ENCODE data around the gene TNIK.
"Not testable (repeated sequence)": the region's sequence is repeated elsewhere in the genome, so short reads cannot be mapped to it uniquely, and the experiment has no call there.

Gene TNIK

GRCh38 chr3:171122240-171122639 lies 338.0 kb downstream of the TNIK start:
- no peak for DNase-seq (ENCODE audit: low spot score)
- TF ChIP-seq CTCF (IDR thresholded peaks at IDR 0.05; ENCODE audit: borderline replicate concordance, control extremely low read depth, extremely low read depth, insufficient read depth, missing control alignments), result no peak
- in situ Hi-C loops (cut with MboI; ENCODE audit: low sequenced_read_pairs, unreplicated experiment), result no loop called here

- in situ Hi-C loops (cut with MboI; ENCODE audit: low sequenced_read_pairs, unreplicated experiment), result no loop called here
- TF ChIP-seq CTCF (IDR thresholded peaks at IDR 0.05; ENCODE audit: borderline replicate concordance, control extremely low read depth, extremely low read depth, insufficient read depth, missing control alignments), result no peak
- no peak for DNase-seq (ENCODE audit: low spot score)
Observed at GRCh38 chr3:171121801-171122200, 338.4 kb downstream of the TNIK start.

GRCh38 chr3:171119402-171119801 lies 340.8 kb downstream of the TNIK start:
- in situ Hi-C loops (cut with MboI; ENCODE audit: low sequenced_read_pairs, unreplicated experiment); DNase-seq (ENCODE audit: low spot score): not testable (repeated sequence)

GRCh38 chr3:171118993-171119392 lies 341.2 kb downstream of the TNIK start:
- in situ Hi-C loops (cut with MboI; ENCODE audit: low sequenced_read_pairs, unreplicated experiment); DNase-seq (ENCODE audit: low spot score): not testable (repeated sequence)

GRCh38 chr3:171116824-171117395 lies 343.3 kb downstream of the TNIK start:
- TF ChIP-seq CTCF (IDR thresholded peaks at IDR 0.05; ENCODE audit: borderline replicate concordance, control extremely low read depth, extremely low read depth, insufficient read depth, missing control alignments), result no peak
- in situ Hi-C loops (cut with MboI; ENCODE audit: low sequenced_read_pairs, unreplicated experiment), result no loop called here
- no peak for DNase-seq (ENCODE audit: low spot score)

GRCh38 chr3:171116365-171116764 lies 343.8 kb downstream of the TNIK start:
- in situ Hi-C loops (cut with MboI; ENCODE audit: low sequenced_read_pairs, unreplicated experiment), result no loop called here
- no peak for TF ChIP-seq CTCF (IDR thresholded peaks at IDR 0.05; ENCODE audit: borderline replicate concordance, control extremely low read depth, extremely low read depth, insufficient read depth, missing control alignments)
- DNase-seq (ENCODE audit: low spot score), result no peak

- DNase-seq (ENCODE audit: low spot score), result no peak
- in situ Hi-C loops (cut with MboI; ENCODE audit: low sequenced_read_pairs, unreplicated experiment), result no loop called here
- TF ChIP-seq CTCF (IDR thresholded peaks at IDR 0.05; ENCODE audit: borderline replicate concordance, control extremely low read depth, extremely low read depth, insufficient read depth, missing control alignments), result no peak
Observed at GRCh38 chr3:171115667-171116066, 344.5 kb downstream of the TNIK start.

GRCh38 chr3:171113716-171114115 lies 346.5 kb downstream of the TNIK start:
- in situ Hi-C loops (cut with MboI; ENCODE audit: low sequenced_read_pairs, unreplicated experiment), result no loop called here
- no peak for DNase-seq (ENCODE audit: low spot score)
- TF ChIP-seq CTCF (IDR thresholded peaks at IDR 0.05; ENCODE audit: borderline replicate concordance, control extremely low read depth, extremely low read depth, insufficient read depth, missing control alignments), result no peak

Measured in GM13976 (cell line).